HG03442 (cell line): ENCODE measurements around the gene KLHL33.

Source experiments
- ATAC-seq: cut with Tn5 transposase; IDR thresholded peaks from one replicate; pipeline ENCODE4 v1.9.1; 2021; ENCODE audit warnings: mild to moderate bottlenecking, moderate library complexity; ENCODE audit not compliant: unreplicated experiment

The KLHL33 gene

GRCh38 chr14:20380681-20381080 lies 55.3 kb downstream of the KLHL33 start:
- no peak for ATAC-seq

- ATAC-seq, result no peak
Observed at GRCh38 chr14:20379743-20380142, 56.2 kb downstream of the KLHL33 start.

- no peak for ATAC-seq
Observed at GRCh38 chr14:20377171-20377570, 58.8 kb downstream of the KLHL33 start.

- no peak for ATAC-seq
Observed at GRCh38 chr14:20376071-20376588, 59.8 kb downstream of the KLHL33 start.
